IMR-90 (cell line): ENCODE results near the gene BARD1. TPM values are rescaled to one million over a fixed set of nuclear protein-coding genes. Genes with fewer than 3 reads are reported as not detected.

Source experiments
- ATAC-seq: fragments of 200-7000 bp; cut with Tn5 transposase; 2 replicates; pipeline ENCODE4 v1.9.1; 2020; ENCODE audit warnings: low read depth, mild to moderate bottlenecking, moderate library complexity
- BruUV-seq: library from RNA; stranded (reverse); fragments of 400-500 nt; replicated peaks from 2 replicates; lab custom pipeline; 2021; lab: Mats Ljungman, UMichigan
- CTCF ChIA-PET: fragments of 300-600 bp; formaldehyde crosslinking; extraction: SDS; loops from one replicate; lab custom pipeline; 2021; ENCODE audit warnings: antibody characterized with exemption; lab: Yijun Ruan, JAX
- POLR2A ChIA-PET: fragments of 300-600 bp; sonication (Branson Sonifier 250); formaldehyde crosslinking; loops from one replicate; lab custom pipeline; 2022; ENCODE audit warnings: antibody characterized with exemption; ENCODE audit not compliant: unreplicated experiment; lab: Charles Lee
- DNase-seq: peaks from one replicate; pipeline ENCODE4 v3.0.0; 2013
- H2AFZ ChIP-seq: replicated peaks from 2 replicates; pipeline ENCODE3; 2013; ENCODE audit warnings: low read length, mild to moderate bottlenecking; ENCODE audit not compliant: poor library complexity
- H2AK5ac ChIP-seq: 2 replicates; pipeline ENCODE4 v1.6.1; 2013; ENCODE audit warnings: low read depth, low read length, inconsistent platforms
- H2AK9ac ChIP-seq: replicated peaks from 2 replicates; pipeline ENCODE3; 2013; ENCODE audit warnings: mild to moderate bottlenecking, low read depth, low read length, moderate library complexity; ENCODE audit not compliant: poor library complexity
- H2BK120ac ChIP-seq: 2 replicates; pipeline ENCODE4 v1.6.1; 2013; ENCODE audit warnings: low read depth, low read length, inconsistent platforms
- H2BK15ac ChIP-seq: 3 replicates; pipeline ENCODE4 v1.6.1; 2013; ENCODE audit warnings: low read depth, low read length, inconsistent platforms
- H2BK20ac ChIP-seq: 2 replicates; pipeline ENCODE4 v1.6.1; 2013; ENCODE audit warnings: low read depth, mild to moderate bottlenecking, inconsistent platforms, low read length, moderate library complexity
- H2BK5ac ChIP-seq: 2 replicates; pipeline ENCODE4 v1.6.1; 2013; ENCODE audit warnings: mild to moderate bottlenecking, low read depth, low read length, inconsistent platforms; ENCODE audit not compliant: poor library complexity, severe bottlenecking
- H3K14ac ChIP-seq: replicated peaks from 2 replicates; pipeline ENCODE4 v1.6.1; 2013; ENCODE audit warnings: low read depth, low read length, inconsistent platforms
- H3K18ac ChIP-seq: 2 replicates; pipeline ENCODE4 v1.6.1; 2013; ENCODE audit warnings: low read depth, low read length, control low read depth
- H3K23ac ChIP-seq: 2 replicates; pipeline ENCODE4 v1.6.1; 2013; ENCODE audit warnings: low read depth, low read length, inconsistent platforms
- H3K27ac ChIP-seq: 2 replicates; pipeline ENCODE4 v1.5.1; 2013; ENCODE audit warnings: mild to moderate bottlenecking, control low read depth, low read length; ENCODE audit not compliant: insufficient read depth
- H3K27me3 ChIP-seq: 2 replicates; pipeline ENCODE4 v1.6.1; 2013; ENCODE audit warnings: low read length; ENCODE audit not compliant: control insufficient read depth, insufficient read depth
- H3K36me3 ChIP-seq: 2 replicates; pipeline ENCODE4 v1.6.1; 2013; ENCODE audit warnings: low read length, mixed read lengths; ENCODE audit not compliant: control insufficient read depth, insufficient read depth
- H3K4ac ChIP-seq: 2 replicates; pipeline ENCODE4 v1.6.1; 2013; ENCODE audit warnings: low read depth, low read length, inconsistent platforms
- H3K4me1 ChIP-seq: 2 replicates; pipeline ENCODE4 v1.6.1; 2013; ENCODE audit warnings: low read length, mixed read lengths; ENCODE audit not compliant: control insufficient read depth, insufficient read depth
- H3K4me2 ChIP-seq: 2 replicates; pipeline ENCODE4 v1.6.1; 2013; ENCODE audit warnings: low read depth, mild to moderate bottlenecking, control low read depth, low read length, moderate library complexity
- H3K4me3 ChIP-seq: 2 replicates; pipeline ENCODE4 v1.5.1; 2013; ENCODE audit warnings: low read depth, mild to moderate bottlenecking, control low read depth, low read length, moderate library complexity; ENCODE audit not compliant: insufficient read depth
- H3K56ac ChIP-seq: 2 replicates; pipeline ENCODE4 v1.6.1; 2013; ENCODE audit warnings: low read length, inconsistent platforms; ENCODE audit not compliant: insufficient read depth; ENCODE audit errors: extremely low read depth
- H3K79me1 ChIP-seq, 2 experiments: 2 replicates each; pipeline ENCODE4 v1.6.1; 2013; ENCODE audit warnings: low read length in 2 of 2, inconsistent platforms in 1 of 2, low read depth in 1 of 2
- H3K9ac ChIP-seq: 2 replicates; pipeline ENCODE4 v1.6.1; 2013; ENCODE audit warnings: low read depth, low read length, control low read depth
- H3K9me1 ChIP-seq: 2 replicates; pipeline ENCODE4 v1.6.1; 2013; ENCODE audit warnings: low read length, inconsistent platforms; ENCODE audit not compliant: insufficient read depth
- H3K9me3 ChIP-seq: 2 replicates; pipeline ENCODE4 v1.6.1; 2013; ENCODE audit warnings: low read length; ENCODE audit not compliant: control insufficient read depth, insufficient read depth
- H4K20me1 ChIP-seq: 2 replicates; pipeline ENCODE4 v1.6.1; 2013; ENCODE audit warnings: low read length, inconsistent platforms; ENCODE audit not compliant: insufficient read depth
- H4K5ac ChIP-seq: 2 replicates; pipeline ENCODE4 v1.6.1; 2013; ENCODE audit warnings: mild to moderate bottlenecking, low read depth, low read length, control low read depth
- H4K8ac ChIP-seq, 2 experiments: 2 replicates each; pipeline ENCODE4 v1.6.1; 2013; ENCODE audit warnings: low read depth in 2 of 2, low read length in 2 of 2, control low read depth in 1 of 2, inconsistent platforms in 1 of 2
- H4K91ac ChIP-seq: 2 replicates; pipeline ENCODE4 v1.6.1; 2013; ENCODE audit warnings: low read depth, low read length, inconsistent platforms; ENCODE audit not compliant: insufficient read depth
- BHLHE40 ChIP-seq: fragments of 150-350 bp; IDR thresholded peaks from 2 replicates; pipeline ENCODE4 v1.6.1; 2016; ENCODE audit warnings: mild to moderate bottlenecking, low read depth, low read length
- CEBPB ChIP-seq: IDR thresholded peaks from 2 replicates; pipeline ENCODE4 v1.6.1; 2012; ENCODE audit warnings: low read depth, low read length, improper control_type of control experiment
- CHD1 ChIP-seq: IDR thresholded peaks from 2 replicates; pipeline ENCODE4 v1.6.1; 2012; ENCODE audit warnings: low read depth, low read length, improper control_type of control experiment
- CTCF ChIP-seq: conservative IDR thresholded peaks from 2 replicates; pipeline ENCODE4 v1.5.1; 2012; ENCODE audit warnings: mild to moderate bottlenecking, low read depth, low read length, improper control_type of control experiment
- ELK1 ChIP-seq: fragments of 150-350 bp; IDR thresholded peaks from 2 replicates; pipeline ENCODE4 v1.6.1; 2016; ENCODE audit warnings: low read depth, mild to moderate bottlenecking, low read length, moderate library complexity, borderline replicate concordance
- FOS ChIP-seq: fragments of 150-350 bp; IDR thresholded peaks from 2 replicates; pipeline ENCODE4 v1.6.1; 2016; ENCODE audit warnings: low read depth, low read length
- MAZ ChIP-seq: IDR thresholded peaks from 2 replicates; pipeline ENCODE4 v1.6.1; 2012; ENCODE audit warnings: low read depth, mild to moderate bottlenecking, low read length, improper control_type of control experiment, moderate library complexity, borderline replicate concordance
- MXI1 ChIP-seq: IDR thresholded peaks from 2 replicates; pipeline ENCODE4 v1.6.1; 2012; ENCODE audit warnings: low read depth, mild to moderate bottlenecking, low read length, moderate library complexity, borderline replicate concordance
- NFE2L2 ChIP-seq: fragments of 150-350 bp; IDR thresholded peaks from 2 replicates; pipeline ENCODE4 v1.6.1; 2016; ENCODE audit warnings: low read depth, mild to moderate bottlenecking, low read length
- POLR2A ChIP-seq: IDR thresholded peaks from 2 replicates; pipeline ENCODE4 v1.6.1; 2012; ENCODE audit warnings: mild to moderate bottlenecking, low read depth, low read length
- RCOR1 ChIP-seq: IDR thresholded peaks from 2 replicates; pipeline ENCODE4 v1.6.1; 2012; ENCODE audit warnings: mild to moderate bottlenecking, low read length, improper control_type of control experiment; ENCODE audit not compliant: insufficient replicate concordance
- RFX5 ChIP-seq: IDR thresholded peaks from 2 replicates; pipeline ENCODE4 v1.8.0; 2012; ENCODE audit warnings: low read depth, mild to moderate bottlenecking, low read length, moderate library complexity
- SMC3 ChIP-seq: fragments of 150-350 bp; IDR thresholded peaks from 2 replicates; pipeline ENCODE4 v1.6.1; 2016; ENCODE audit warnings: low read depth, mild to moderate bottlenecking, antibody characterized with exemption, low read length, moderate library complexity
- WGBS, 2 experiments: methylation state at CpG; one replicate each; pipeline versions ENCODE4 v1.1.5 to v1.1.7; 2013; ENCODE audit warnings: missing lambda C conversion rate in 2 of 2; ENCODE audit not compliant: insufficient read length in 1 of 2; ENCODE audit errors: extremely low coverage in 2 of 2; 5-methylcytosine and 5-hydroxymethylcytosine counted together
- dilution Hi-C: fragments of 300-500 bp; cut with HindIII; formaldehyde crosslinking; loops from one replicate; pipeline ENCODE4 v1.14.3; 2018; ENCODE audit warnings: low sequenced_read_pairs; ENCODE audit not compliant: unreplicated experiment
- in situ Hi-C: fragments of 300-500 bp; cut with MboI; formaldehyde crosslinking; loops from 3 replicates; pipeline ENCODE4 v1.14.3; 2019; ENCODE audit warnings: low sequenced_read_pairs, inconsistent platforms, mixed read lengths
- intact Hi-C: fragments of 100-400 bp; cut with micrococcal nuclease; formaldehyde crosslinking; loops from 2 replicates; pipeline ENCODE4 v1.10.0; 2022
- polyA plus RNA-seq, 3 experiments: library from polyadenylated mRNA; depleted of rRNA; stranded (reverse); fragments of >200 nt; gene quantifications; 2 replicates each; pipeline ENCODE4 v1.2.3, GENCODE V29; 2012; ENCODE audit warnings: low replicate concordance in 1 of 3
- total RNA-seq: library from RNA; depleted of rRNA; stranded (reverse); fragments of >200 nt; gene quantifications from 2 replicates; pipeline ENCODE4 v1.2.3, GENCODE V29; 2012
- TF ChIP-seq, protein P1 (sequence below): fragments of 150-350 bp; IDR thresholded peaks from 2 replicates; pipeline ENCODE4 v1.6.1; 2017; ENCODE audit warnings: mild to moderate bottlenecking, antibody characterized with exemption, low read length, low read depth

BARD1 gene
- total and polyA plus RNA-seq, 2 of the 4 experiments (the other 2 are of a cell fraction): 3.1 to 34.6 TPM

DNA sequence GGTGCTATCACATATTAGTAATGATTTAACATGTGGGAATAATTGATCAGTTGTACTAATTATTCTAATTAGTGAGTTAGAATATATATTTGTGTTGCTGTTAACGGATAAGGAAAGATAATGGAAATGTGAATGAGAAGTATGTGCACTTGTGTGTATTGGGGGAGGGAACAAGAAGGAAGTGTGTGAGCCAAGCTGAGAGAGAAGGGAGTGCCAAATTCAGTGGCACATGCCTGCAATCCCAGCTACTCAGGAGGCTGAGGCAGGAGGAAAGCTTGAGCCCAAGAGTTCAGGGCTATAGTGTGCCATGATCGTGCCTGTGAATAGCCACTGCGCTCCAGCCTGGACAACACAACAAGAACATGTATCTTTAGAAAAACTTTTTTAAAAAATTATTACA is 9.3 kb downstream of the BARD1 start:
- no peaks in the 10 kb centered on the region for H4K20me1 ChIP-seq
- H3K4ac ChIP-seq: peak overlapping the region; percentile 46; the same call in 1 of the 2 replicates
- no peak overlapping the region for H3K4me3 ChIP-seq
- peak overlapping the region; percentile 29; the same call in 1 of the 2 replicates for H2BK20ac ChIP-seq
- H3K27me3 ChIP-seq: no peaks in the 10 kb centered on the region
- H3K56ac ChIP-seq: no peak overlapping the region
- H2BK120ac ChIP-seq: no peak overlapping the region; the same call in 1 of the 2 replicates
- H3K79me1 ChIP-seq: peaks cover 21 to 45% of the 10 kb centered on the region in 2 experiments
- no peak overlapping the region for H3K18ac ChIP-seq
- in situ Hi-C loops: loop anchor here (25.0 kb wide), 3 partner anchors 988 to 1538 kb away; no protein-coding TSS in a partner anchor
- H3K9ac ChIP-seq: no peak overlapping the region
- intact Hi-C loops: loop anchor here (5.0 to 10.0 kb wide), 3 partner anchors 365 to 1135 kb away; no protein-coding TSS in a partner anchor
- no peak overlapping the region for H3K4me2 ChIP-seq
- DNase-seq (no peak), ATAC-seq (no peak)
- H2AFZ ChIP-seq: peak overlapping the region; percentile 72
- H4K91ac ChIP-seq: no peak overlapping the region
- no peak overlapping the region for H3K23ac ChIP-seq
- POLR2A ChIA-PET: no interaction called here
- H4K5ac ChIP-seq: no peak overlapping the region
- no peaks in the 10 kb centered on the region for H3K4me1 ChIP-seq
- H3K36me3 ChIP-seq: no peaks in the 10 kb centered on the region
- H2AK9ac ChIP-seq: peak overlapping the region; percentile 71
- dilution Hi-C loops: no loop called here
- peak overlapping the region in 1 of 2 experiments; percentile 42; a peak in 2 of 4 replicates for H4K8ac ChIP-seq
- H3K14ac ChIP-seq: peak overlapping the region; percentile 66; the same call in 1 of the 2 replicates
- H3K9me1 ChIP-seq: peaks cover 7% of the 10 kb centered on the region
- no peak overlapping the region for H3K27ac ChIP-seq
- H2BK15ac ChIP-seq: no peak overlapping the region
- no peaks in the 10 kb centered on the region for H3K9me3 ChIP-seq
- BruUV-seq: no TSS peak
- peak overlapping the region; percentile 19 for H2BK5ac ChIP-seq
- WGBS, 2 experiments: 100% methylated on average over 1 of the region's 3 CpGs; no CpG with 5 or more reads in 1 of the 2 experiments
- no peak overlapping the region; the same call in 1 of the 2 replicates for H2AK5ac ChIP-seq
- CTCF ChIA-PET: no interaction called here
- TF ChIP-seq CTCF (no peak), POLR2A (no peak), CHD1 (no peak), BHLHE40 (no peak), RCOR1 (no peak), SMC3 (no peak), RFX5 (no peak), MXI1 (no peak), FOS (no peak), NFE2L2 (no peak), CEBPB (no peak), MAZ (no peak), ELK1 (no peak)
- TF ChIP-seq, protein P1, sequence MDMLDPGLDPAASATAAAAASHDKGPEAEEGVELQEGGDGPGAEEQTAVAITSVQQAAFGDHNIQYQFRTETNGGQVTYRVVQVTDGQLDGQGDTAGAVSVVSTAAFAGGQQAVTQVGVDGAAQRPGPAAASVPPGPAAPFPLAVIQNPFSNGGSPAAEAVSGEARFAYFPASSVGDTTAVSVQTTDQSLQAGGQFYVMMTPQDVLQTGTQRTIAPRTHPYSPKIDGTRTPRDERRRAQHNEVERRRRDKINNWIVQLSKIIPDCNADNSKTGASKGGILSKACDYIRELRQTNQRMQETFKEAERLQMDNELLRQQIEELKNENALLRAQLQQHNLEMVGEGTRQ: no peak
